SU-DHL-6 (cell line): ENCODE data around the gene UBE2J2.

Experiments used
- H2AFZ ChIP-seq: fragments of 200-600 bp; sonication (generic); 2 replicates; pipeline ENCODE4 v1.6.1; 2014; ENCODE audit warnings: low read depth, mild to moderate bottlenecking, moderate library complexity, mixed read lengths, antibody characterized with exemption, low read length; ENCODE audit not compliant: severe bottlenecking
- H3F3A ChIP-seq: fragments of 200-600 bp; shearing (Covaris generic); 2 replicates; pipeline ENCODE4 v1.6.0; 2016; ENCODE audit warnings: antibody characterized with exemption, mild to moderate bottlenecking; ENCODE audit not compliant: insufficient read depth
- H3K27ac ChIP-seq: fragments of 200-600 bp; sonication (generic); 2 replicates; pipeline ENCODE4 v1.5.1; 2016; ENCODE audit warnings: low read depth, mild to moderate bottlenecking, low read length, moderate library complexity, mixed read lengths
- H3K27me3 ChIP-seq: fragments of 200-600 bp; sonication (generic), shearing (Covaris generic); 2 replicates; pipeline ENCODE4 v1.6.0; 2014; ENCODE audit warnings: mild to moderate bottlenecking, low read length
- H3K36me3 ChIP-seq: fragments of 200-600 bp; sonication (generic); 2 replicates; pipeline ENCODE4 v1.6.1; 2014; ENCODE audit warnings: mild to moderate bottlenecking, low read length, mixed read lengths
- H3K4me2 ChIP-seq: fragments of 300-600, 200-600 bp; shearing (Covaris generic), sonication (generic); 2 replicates; pipeline ENCODE4 v1.6.0; 2014; ENCODE audit warnings: low read length, low read depth, mild to moderate bottlenecking; ENCODE audit not compliant: poor library complexity, severe bottlenecking
- H3K4me3 ChIP-seq: fragments of 200-600 bp; sonication (generic); 2 replicates; pipeline ENCODE4 v1.5.1; 2014; ENCODE audit warnings: antibody characterized with exemption, low read length, mild to moderate bottlenecking, mixed read lengths; ENCODE audit not compliant: insufficient read depth, poor library complexity, severe bottlenecking
- H3K79me2 ChIP-seq: fragments of 200-600 bp; sonication (generic); 2 replicates; pipeline ENCODE4 v1.6.1; 2014; ENCODE audit warnings: mild to moderate bottlenecking, low read length, moderate library complexity; ENCODE audit not compliant: insufficient read depth
- H3K9ac ChIP-seq: fragments of 200-600 bp; sonication (generic); 2 replicates; pipeline ENCODE4 v1.7.0; 2014; ENCODE audit warnings: mild to moderate bottlenecking, low read length
- H3K9me2 ChIP-seq: fragments of 200-600 bp; sonication (generic); replicated peaks from 2 replicates; pipeline ENCODE4 v1.6.1; 2014; ENCODE audit warnings: low read length; ENCODE audit not compliant: insufficient read depth
- H3K9me3 ChIP-seq: fragments of 200-600 bp; sonication (generic); 2 replicates; pipeline ENCODE4 v1.6.1; 2014; ENCODE audit warnings: low read length, mixed read lengths; ENCODE audit not compliant: insufficient read depth
- H4K20me1 ChIP-seq: fragments of 200-600 bp; sonication (generic); 2 replicates; pipeline ENCODE4 v1.6.1; 2014; ENCODE audit warnings: low read depth, mild to moderate bottlenecking, antibody characterized with exemption, low read length, moderate library complexity, mixed read lengths
- EZH2phosphoT487 ChIP-seq: fragments of 200-600 bp; sonication (generic), shearing (Covaris generic); conservative IDR thresholded peaks from 2 replicates; pipeline ENCODE4 v1.6.1; 2018; ENCODE audit warnings: mild to moderate bottlenecking, antibody characterized with exemption, low read length, moderate library complexity, mixed read lengths
- TF ChIP-seq, protein P1 (sequence below): fragments of 200-600 bp; sonication (generic); IDR thresholded peaks from one replicate; pipeline ENCODE4 v1.5.1; 2017; ENCODE audit warnings: antibody characterized with exemption, mild to moderate bottlenecking, low read length, moderate library complexity; ENCODE audit not compliant: insufficient read depth, poor library complexity, severe bottlenecking

Gene UBE2J2

GRCh38 chr1:1281533-1282321 lies 8.1 kb upstream of the UBE2J2 start:
- Histone ChIP-seq H3K9me2 (no peaks in the 10 kb centered on the region), H3K36me3 (no peaks in the 10 kb centered on the region), H3K9ac (no peak overlapping the region), H3K79me2 (no peaks in the 10 kb centered on the region), H2AFZ (no peak overlapping the region), H4K20me1 (no peaks in the 10 kb centered on the region), H3F3A (no peaks in the 10 kb centered on the region), H3K4me2 (no peak overlapping the region), H3K9me3 (no peaks in the 10 kb centered on the region), H3K27me3 (no peaks in the 10 kb centered on the region), H3K4me3 (no peak overlapping the region), H3K27ac (no peak overlapping the region)
- TF ChIP-seq EZH2phosphoT487: no peak
- TF ChIP-seq, protein P1, sequence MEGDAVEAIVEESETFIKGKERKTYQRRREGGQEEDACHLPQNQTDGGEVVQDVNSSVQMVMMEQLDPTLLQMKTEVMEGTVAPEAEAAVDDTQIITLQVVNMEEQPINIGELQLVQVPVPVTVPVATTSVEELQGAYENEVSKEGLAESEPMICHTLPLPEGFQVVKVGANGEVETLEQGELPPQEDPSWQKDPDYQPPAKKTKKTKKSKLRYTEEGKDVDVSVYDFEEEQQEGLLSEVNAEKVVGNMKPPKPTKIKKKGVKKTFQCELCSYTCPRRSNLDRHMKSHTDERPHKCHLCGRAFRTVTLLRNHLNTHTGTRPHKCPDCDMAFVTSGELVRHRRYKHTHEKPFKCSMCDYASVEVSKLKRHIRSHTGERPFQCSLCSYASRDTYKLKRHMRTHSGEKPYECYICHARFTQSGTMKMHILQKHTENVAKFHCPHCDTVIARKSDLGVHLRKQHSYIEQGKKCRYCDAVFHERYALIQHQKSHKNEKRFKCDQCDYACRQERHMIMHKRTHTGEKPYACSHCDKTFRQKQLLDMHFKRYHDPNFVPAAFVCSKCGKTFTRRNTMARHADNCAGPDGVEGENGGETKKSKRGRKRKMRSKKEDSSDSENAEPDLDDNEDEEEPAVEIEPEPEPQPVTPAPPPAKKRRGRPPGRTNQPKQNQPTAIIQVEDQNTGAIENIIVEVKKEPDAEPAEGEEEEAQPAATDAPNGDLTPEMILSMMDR: no peak

- Histone ChIP-seq H3K9me3 (no peaks in the 10 kb centered on the region), H3K79me2 (no peaks in the 10 kb centered on the region), H3K4me2 (no peak overlapping the region), H3K9me2 (no peaks in the 10 kb centered on the region), H3K9ac (no peak overlapping the region), H3K36me3 (no peaks in the 10 kb centered on the region), H3K27me3 (no peaks in the 10 kb centered on the region), H3F3A (no peaks in the 10 kb centered on the region), H3K27ac (no peak overlapping the region), H4K20me1 (no peaks in the 10 kb centered on the region), H3K4me3 (no peak overlapping the region), H2AFZ (no peak overlapping the region)
- TF ChIP-seq, protein P1: no peak
- TF ChIP-seq EZH2phosphoT487: no peak
Observed at GRCh38 chr1:1280782-1281481, 7.3 kb upstream of the UBE2J2 start.

GRCh38 chr1:1279028-1279427 lies 5.4 kb upstream of the UBE2J2 start:
- Histone ChIP-seq H3K27me3 (no peaks in the 10 kb centered on the region), H3K4me2 (no peak overlapping the region), H3F3A (no peaks in the 10 kb centered on the region), H3K79me2 (no peaks in the 10 kb centered on the region), H3K9me2 (no peaks in the 10 kb centered on the region), H3K4me3 (no peak overlapping the region), H3K27ac (no peak overlapping the region), H2AFZ (no peak overlapping the region), H3K9ac (no peak overlapping the region), H3K9me3 (no peaks in the 10 kb centered on the region), H4K20me1 (no peaks in the 10 kb centered on the region), H3K36me3 (no peaks in the 10 kb centered on the region)
- TF ChIP-seq, protein P1: no peak
- no peak for TF ChIP-seq EZH2phosphoT487
